GM19099 (cell line): Measurements from ENCODE around the gene STPG2.

Source experiments
- POLR2A ChIP-seq: IDR thresholded peaks from 3 replicates; pipeline ENCODE4 v1.6.1; 2011; ENCODE audit warnings: low read depth; ENCODE audit not compliant: insufficient read length; ENCODE audit errors: extremely low read depth

STPG2 gene

DNA sequence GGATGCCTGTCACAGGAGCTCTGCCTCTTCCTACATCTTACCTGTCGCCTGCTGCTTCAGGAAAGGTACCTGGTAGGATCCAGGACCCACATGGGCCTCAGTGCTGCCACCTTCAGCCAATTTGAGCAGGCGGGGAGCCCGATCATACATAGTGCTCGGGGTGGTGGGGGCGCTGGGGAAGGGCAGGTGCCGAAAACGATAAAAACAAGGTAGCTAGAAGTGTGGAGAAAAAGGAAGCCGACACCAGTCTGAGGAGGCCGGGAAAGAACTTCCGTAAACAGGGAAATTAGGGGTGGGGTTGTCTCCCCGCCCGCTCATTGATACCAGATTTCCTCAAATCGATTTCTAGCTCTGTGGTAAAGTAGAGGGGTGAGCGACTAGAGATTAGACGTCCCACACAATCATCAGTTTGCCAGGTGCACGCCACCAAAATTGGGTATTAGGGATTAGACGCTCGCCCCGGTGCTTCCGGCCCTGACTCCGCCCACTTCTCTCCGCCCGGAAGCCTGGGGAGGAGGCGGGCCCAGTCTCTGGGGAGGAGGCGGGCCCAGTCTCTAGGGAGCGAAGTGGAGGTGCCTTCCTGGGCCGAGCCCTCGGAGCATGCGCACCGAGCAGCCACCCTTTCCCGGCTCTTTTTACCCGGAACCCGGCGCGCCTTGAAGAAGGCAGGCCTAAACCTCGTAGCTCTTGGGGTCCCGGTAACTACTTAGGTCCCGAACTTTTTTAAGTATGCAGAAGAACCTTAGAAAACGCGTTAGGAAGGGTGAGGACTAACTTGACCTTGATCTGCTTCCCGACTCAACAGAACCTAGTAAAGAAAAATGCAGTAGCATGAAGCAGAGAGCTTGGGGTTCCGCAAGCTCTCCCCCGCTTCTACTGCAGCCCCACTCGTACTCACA, at the start of gene STPG2:
STPG2 (minus strand) TSS at position 476 of the 899 bp plus-strand sequence.
- peak; percentile 84 for TF ChIP-seq POLR2A

DNA sequence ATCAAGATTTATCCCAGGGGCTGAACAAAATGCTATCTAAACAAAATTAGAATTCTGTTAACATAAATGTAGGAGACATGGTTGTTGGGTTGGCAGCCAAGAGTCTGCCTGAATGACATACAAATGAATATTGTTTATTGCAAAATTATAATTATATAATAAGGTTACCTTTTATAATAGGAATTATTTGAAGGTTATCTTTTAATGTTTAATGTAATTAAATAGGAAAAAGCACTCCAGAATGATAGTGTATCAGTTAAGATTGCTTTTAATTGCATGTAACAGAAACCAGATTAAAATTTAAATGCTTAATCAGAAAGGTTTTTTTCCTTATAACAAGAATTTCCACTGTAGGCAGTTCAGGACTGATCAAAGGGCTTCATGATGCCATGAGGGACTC, 42.0 kb upstream of the STPG2 start:
- no peak for TF ChIP-seq POLR2A

DNA sequence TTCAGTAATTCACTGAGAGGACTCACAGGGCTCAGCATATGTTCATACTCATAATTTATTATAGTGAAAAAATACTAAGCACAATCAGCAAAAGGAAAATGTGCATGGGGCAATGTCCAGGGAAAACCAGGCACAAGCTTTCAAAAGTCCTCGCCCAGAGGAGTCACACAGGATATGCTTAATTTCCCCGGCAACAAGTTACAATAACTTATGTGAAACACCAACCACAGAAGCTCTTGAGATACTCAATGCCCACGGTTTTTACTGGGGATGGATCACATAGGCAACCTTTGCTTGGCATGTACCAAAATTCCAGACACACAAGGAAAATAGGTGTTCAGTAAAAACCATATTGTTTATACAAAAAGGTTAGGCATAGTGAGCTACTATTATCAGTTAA, 38.5 kb upstream of the STPG2 start:
- no peak for TF ChIP-seq POLR2A

DNA sequence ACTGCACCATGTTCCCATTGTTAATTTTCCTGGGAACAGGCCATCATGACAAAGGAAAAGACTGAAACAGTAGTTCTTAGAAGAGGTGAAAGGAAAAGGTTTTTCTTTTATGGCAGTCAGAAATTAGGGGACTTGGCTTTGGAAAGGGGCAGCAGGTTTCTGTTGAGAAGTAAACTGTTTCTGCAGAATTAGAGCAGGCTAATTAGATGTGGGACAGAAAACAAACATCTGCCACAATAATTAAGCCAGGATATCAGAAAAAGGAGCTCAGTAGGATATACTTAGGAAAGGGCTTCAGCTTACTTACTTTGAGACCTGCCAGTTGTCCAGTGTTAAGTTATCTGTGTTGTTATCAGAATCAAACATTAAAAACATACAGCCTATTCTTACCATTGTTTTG, 36.7 kb upstream of the STPG2 start:
- no peak for TF ChIP-seq POLR2A

DNA sequence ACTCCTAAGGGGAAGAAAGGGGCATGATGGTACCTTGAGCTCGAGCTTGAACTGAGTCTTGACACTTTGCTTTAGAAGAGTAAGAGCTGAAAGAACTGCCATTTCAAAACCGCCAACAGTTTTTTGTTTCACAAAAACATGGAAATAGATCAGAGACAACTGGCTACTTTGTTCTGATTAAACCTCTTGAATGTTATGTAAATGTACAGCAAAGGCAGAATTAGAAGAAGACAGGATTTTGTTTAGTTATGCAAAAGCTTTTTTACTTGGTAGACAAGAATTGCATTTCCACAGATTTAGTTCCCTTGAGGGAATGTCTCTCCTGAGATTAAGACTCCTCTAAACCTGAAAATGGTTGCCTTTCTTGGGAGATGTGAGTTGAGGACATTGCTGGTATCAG, 33.3 kb upstream of the STPG2 start:
- TF ChIP-seq POLR2A = no peak

DNA sequence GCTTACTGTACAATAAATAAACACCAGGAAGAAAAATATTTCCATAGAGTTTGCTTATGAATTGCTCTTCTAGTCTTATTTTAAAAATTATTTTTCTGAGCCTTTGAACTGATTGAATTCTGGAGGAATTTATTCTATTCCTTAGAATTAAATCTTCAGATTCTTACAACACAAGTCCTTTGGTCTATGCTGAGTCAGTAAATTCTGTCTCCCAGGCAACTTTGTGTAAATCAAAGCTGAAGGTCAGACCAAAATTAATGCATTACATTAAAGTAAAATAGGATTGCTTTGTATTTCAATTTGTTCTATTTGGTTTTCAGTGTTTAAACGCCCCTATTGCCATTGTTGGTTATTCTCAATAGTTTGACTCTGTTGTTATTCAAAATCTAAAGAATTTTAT, 26.8 kb upstream of the STPG2 start:
- TF ChIP-seq POLR2A = no peak

DNA sequence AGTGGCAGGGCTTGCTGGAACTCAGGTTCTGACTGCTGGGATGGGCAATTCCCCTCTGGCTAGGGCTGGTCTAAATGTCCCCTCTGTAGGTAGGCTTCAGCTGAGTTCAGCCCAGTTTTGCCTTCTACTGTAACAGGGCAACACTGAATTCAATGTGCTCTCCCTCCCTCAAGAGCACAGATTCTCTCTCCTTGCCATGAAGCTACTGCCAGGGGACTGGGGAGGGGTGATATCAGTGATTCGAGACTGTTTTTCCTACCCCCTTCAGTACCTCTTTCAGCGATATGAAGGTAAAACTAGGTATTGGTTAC, 23.4 kb upstream of the STPG2 start:
- no peak for TF ChIP-seq POLR2A

DNA sequence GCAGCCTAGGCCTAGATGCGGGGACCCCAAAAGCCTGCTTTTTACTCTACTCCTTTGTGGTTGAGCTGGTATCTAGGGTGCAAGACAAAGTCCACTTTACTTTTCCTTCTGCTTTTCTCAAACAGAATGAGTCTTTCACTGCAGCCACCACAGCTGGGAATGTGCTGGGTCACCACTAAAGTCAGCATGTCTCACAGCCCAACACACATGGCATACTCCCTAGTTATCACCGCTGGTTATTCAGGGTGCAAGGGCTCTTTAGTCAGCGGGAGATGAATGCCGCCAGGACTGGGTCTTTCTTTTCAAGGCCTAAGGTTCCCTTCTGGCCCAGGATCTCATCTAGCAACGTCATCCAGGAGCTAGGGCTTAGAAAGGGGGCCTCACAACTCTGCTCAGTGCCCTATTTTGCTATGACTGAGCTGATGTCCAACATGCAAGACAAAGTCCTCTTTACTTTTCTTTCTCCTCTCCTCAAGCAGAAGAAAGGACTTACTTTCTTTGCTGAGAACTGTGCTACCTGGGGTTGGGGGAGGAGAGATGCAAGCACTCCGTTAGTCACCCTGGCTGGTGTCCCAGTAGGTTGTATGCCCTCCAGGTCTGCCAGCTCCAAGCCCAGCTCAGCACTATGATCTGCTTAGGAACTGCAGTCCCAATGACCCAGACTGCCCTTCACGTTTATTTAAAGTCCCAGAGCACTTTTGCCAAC, 22.9 kb upstream of the STPG2 start:
- no peak for TF ChIP-seq POLR2A

DNA sequence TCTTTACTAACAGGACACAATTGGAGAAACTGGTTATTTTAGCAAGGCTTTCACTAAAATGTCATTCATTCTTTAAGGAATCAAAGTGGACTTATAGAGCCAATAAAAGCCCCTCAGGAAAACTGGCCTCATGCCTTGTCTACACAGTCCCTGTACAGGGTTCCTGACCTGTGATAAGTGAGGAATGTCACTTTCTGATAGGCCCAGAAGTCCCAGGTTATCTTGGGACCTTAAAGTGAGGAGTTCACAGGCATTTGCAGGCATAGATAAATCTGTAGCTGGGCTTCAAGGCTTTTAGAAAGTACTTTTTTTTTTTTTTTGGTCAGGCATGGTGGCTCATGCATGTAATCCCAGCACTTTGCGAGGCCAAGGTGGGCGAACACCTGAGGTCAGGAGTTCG, 19.4 kb upstream of the STPG2 start:
- TF ChIP-seq POLR2A = no peak

DNA sequence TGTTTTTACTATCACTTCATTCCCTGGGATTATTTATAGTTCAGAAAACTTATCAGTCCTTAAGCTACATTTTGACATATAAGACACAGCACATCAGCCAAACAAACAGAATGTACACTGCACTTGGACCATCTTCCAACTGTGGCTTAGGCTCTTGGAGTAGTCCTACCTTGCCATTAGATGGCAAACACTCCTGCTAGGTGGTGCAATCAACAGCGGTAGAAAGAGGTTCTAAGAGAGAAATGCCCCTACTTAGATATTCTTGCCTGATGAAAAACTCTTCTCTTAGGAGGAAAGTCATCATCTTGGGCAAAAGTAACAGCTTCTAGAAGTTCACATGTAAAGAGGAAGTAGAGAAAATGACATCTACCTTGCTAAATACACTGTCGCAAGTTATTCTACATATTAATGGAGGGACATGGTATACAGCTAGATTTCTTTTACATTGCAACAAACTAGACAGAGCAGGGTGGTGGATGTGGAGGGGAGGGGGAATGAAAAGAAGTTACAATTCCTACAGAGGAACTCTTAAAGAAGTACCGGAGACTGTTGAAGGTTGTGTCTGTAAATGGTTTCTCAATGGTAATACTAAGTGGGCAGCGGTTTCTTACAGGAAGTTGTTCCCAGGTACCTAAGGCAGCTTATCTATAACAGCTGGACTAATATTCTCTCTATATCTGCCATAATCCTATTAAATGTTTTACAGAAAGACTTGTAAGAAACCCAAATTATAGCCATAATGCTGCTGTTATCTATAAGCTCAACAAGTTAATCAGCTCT, 8.1 kb upstream of the STPG2 start:
- TF ChIP-seq POLR2A = no peak

DNA sequence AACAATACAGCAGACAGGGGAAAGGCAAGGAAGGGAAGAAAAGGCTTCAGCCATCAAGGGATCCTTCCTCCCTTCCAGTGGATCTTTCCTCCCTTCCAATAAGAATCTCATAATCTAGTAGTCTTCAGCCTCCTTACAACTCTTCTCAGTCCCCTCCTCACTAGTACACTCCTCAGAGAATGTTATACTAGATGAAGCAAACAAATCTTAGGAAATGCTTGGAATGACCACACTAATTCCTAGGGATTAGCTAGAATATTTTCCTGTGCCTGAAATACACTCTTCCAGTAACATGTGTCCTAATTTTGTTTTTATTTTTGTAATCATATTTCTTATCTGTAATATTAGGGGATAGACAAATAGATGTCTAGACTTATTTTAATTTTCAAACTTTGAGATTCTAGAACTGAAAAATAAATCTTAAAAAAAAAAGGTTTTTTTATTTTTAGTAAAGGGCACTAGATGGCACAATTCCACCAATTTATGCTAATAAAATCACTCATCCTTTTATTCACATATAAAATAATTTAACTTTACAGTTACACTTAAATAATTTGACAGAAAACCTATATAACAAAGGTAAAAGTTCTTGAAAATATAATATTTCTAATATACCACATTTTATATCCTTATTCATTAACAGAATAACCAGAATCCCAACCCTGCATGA, 7.0 kb upstream of the STPG2 start:
- TF ChIP-seq POLR2A = no peak

DNA sequence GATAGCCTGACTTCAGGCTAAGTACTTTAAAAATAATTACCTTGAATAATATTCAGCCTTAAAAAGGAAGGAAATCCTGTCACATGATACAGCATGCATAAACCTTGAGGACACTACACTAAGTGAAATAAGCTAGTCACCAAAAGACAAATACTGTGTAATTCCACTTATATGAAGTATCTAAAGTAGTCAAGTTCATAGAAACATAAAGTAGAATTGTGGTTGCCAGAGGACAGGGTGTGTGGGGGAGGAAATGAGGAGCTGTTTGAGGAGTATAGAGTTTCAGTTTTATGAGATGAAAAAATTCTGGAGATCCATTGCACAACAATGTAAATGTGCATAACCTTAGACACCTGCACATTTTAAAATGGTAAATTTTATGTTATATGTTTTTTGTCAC, 5.6 kb upstream of the STPG2 start:
- TF ChIP-seq POLR2A = no peak

DNA sequence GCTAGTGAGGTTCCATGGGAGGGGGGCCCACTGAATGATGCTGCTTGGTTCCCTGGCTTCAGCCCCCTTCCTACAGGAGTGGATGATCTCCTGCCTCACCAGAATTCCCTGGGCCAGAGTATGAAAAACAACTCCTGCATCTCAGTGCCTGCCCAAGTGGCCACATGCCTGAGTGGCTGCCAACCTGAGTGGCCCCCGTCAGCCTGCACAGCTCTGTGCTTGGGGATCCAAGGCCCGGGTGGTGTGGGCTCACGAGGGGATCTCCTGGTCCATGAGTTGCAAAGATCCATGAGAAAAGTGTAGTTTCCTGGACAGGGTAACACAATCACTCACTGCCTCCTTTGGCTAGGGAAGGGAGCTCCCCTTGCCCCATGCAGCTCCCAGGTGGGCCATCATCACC, 17.1 kb downstream of the STPG2 start:
- TF ChIP-seq POLR2A = no peak

DNA sequence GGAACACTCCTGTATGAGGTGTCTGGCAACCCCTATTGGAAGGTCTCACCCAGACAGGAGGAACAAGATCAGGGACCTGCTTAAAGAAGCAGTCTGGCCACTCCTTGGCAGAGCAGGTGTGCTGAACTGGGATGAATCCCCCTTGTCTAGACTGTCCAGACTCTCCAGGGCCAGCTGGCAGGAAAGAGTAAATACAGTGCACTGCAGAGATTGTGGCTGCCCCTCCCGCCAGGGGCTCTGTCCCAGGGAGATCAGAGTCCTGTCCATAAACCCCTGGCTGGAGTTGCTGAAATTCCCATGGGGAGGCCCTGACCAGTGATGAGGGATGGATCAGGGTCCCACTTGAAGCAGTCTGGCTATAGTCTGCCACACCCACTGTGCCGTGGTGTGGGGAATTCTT, 17.7 kb downstream of the STPG2 start:
- no peak for TF ChIP-seq POLR2A

DNA sequence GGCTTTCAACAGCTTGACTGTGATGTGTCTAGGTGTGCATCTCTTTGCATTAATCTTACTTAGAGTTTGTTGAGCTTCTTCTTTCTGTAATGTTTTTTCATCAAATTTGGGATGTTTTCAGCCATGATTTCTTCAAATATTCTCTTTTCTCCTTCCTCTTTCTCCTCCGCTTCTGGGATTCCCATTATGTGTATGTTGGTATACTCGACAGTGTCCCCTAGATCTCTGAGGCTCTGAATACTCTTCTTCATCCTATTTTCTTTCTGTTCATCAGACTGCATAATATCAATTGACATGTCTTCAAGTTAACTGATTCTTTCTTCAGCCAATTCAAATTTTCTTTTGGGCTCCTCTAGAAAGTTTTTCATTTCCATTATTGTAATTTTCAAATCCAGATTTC, 25.9 kb downstream of the STPG2 start:
- no peak for TF ChIP-seq POLR2A

DNA sequence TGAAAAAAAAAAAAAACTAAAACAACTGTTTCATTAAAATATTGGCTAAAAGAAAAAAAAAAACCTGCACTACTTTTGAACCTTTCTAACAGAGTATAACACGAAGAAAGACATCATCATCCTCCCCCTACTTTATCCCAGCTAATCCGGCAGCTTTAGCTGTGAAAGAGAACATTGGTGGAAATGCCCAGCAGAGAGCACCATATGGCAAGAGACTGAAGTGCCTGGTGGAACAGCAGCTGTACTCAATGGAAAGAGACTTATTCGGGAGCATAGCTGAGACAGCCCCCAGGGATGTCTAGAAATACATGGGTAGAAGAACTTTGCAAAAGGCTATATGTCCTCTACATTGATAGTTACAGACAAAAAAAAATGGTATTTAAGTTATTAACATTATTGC, 30.3 kb downstream of the STPG2 start:
- no peak for TF ChIP-seq POLR2A

DNA sequence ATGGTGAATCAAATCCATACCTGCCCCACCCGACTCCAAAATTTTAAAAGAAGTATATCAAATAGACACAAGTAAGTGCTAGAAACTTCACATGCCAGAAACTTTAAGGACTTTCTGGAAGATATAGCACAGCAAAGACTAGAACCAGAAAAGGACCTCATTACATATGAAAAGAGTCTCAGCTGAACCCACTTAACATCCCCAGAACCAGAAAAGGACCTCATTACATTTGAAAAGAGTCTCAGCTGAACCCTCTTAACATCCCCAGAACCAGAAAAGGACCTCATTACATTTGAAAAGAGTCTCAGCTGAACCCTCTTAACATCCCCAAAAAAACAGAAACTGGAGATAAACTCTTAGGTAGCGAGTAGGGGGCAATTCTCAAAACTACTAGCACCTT, 32.3 kb downstream of the STPG2 start:
- no peak for TF ChIP-seq POLR2A
